Measurements from ENCODE around the gene ZMIZ1. TPM values are rescaled to one million over a fixed set of nuclear protein-coding genes. Genes with fewer than 3 reads are reported as not detected.

ZMIZ1 gene
- total RNA-seq, 1 donor from 2014 or later = 84.7 TPM

- no peak for TF ChIP-seq CTCF (IDR thresholded peaks at IDR 0.05)
- no peak for ATAC-seq
These were observed 87.8 kb downstream of the ZMIZ1 start for GRCh38 chr10:79156334-79157274.

GRCh38 chr10:79158004-79158340, 89.2 kb downstream of the ZMIZ1 start:
- no peak overlapping the region for H3K4me3 ChIP-seq
- peak overlapping the region; percentile 71 for H3K27ac ChIP-seq
- intact Hi-C loops (cut with DNase I) = no loop called here
- peaks cover 73% of the 10 kb centered on the region for H3K4me1 ChIP-seq
- no peak for TF ChIP-seq CTCF (IDR thresholded peaks at IDR 0.05)
- H3K9me3 ChIP-seq = no peaks in the 10 kb centered on the region
- DNase-seq = no peak
- ATAC-seq = peak; percentile 31
- H3K36me3 ChIP-seq = peaks cover 16% of the 10 kb centered on the region
- no peaks in the 10 kb centered on the region for H3K27me3 ChIP-seq

More at GRCh38 chr10:79156334-79157274, 87.8 kb downstream of the ZMIZ1 start:
- intact Hi-C loops (cut with DNase I) = no loop called here
- Histone ChIP-seq H3K4me1 (peaks cover 77% of the 10 kb centered on the region), H3K36me3 (peaks cover 3% of the 10 kb centered on the region), H3K27me3 (no peaks in the 10 kb centered on the region), H3K9me3 (no peaks in the 10 kb centered on the region), H3K4me3 (no peak overlapping the region), H3K27ac (peak overlapping the region; percentile 71)
- no peak for DNase-seq

GRCh38 chr10:79158402-79159097, 89.8 kb downstream of the ZMIZ1 start:
- H3K27me3 ChIP-seq = no peaks in the 10 kb centered on the region
- no peaks in the 10 kb centered on the region for H3K9me3 ChIP-seq
- DNase-seq (no peak), ATAC-seq (no peak)
- no peak overlapping the region for H3K4me3 ChIP-seq
- H3K4me1 ChIP-seq = peaks cover 73% of the 10 kb centered on the region
- peaks cover 22% of the 10 kb centered on the region for H3K36me3 ChIP-seq
- peak overlapping the region; percentile 71 for H3K27ac ChIP-seq
- intact Hi-C loops (cut with DNase I) = no loop called here
- no peak for TF ChIP-seq CTCF (IDR thresholded peaks at IDR 0.05)

GRCh38 chr10:79159141-79159651, 90.4 kb downstream of the ZMIZ1 start:
- DNase-seq (no peak), ATAC-seq (no peak)
- Histone ChIP-seq H3K4me3 (no peak overlapping the region), H3K4me1 (peaks cover 71% of the 10 kb centered on the region), H3K27me3 (no peaks in the 10 kb centered on the region), H3K9me3 (no peaks in the 10 kb centered on the region), H3K36me3 (peaks cover 29% of the 10 kb centered on the region), H3K27ac (peak overlapping the region; percentile 71)
- intact Hi-C loops (cut with DNase I) = no loop called here
- TF ChIP-seq CTCF (IDR thresholded peaks at IDR 0.05) = no peak

GRCh38 chr10:79159785-79160184, 91.0 kb downstream of the ZMIZ1 start:
- intact Hi-C loops (cut with DNase I) = no loop called here
- Histone ChIP-seq H3K27ac (peak overlapping the region; percentile 71), H3K9me3 (no peaks in the 10 kb centered on the region), H3K4me1 (peaks cover 67% of the 10 kb centered on the region), H3K36me3 (peaks cover 29% of the 10 kb centered on the region), H3K27me3 (no peaks in the 10 kb centered on the region), H3K4me3 (no peak overlapping the region)
- ATAC-seq = no peak
- DNase-seq = no peak
- TF ChIP-seq CTCF (IDR thresholded peaks at IDR 0.05) = no peak
